Naive B cell (primary cell): ENCODE measurements around the gene RICTOR. TPM values are rescaled to one million over a fixed set of nuclear protein-coding genes. Genes with fewer than 3 reads are reported as not detected.

Source experiments
- ATAC-seq, 2 donors: fragments of 150-1000 bp; cut with Tn5 transposase; 2 replicates each; pipeline ENCODE4 v1.10.0; 2021; ENCODE audit warnings: low read depth in 2 of 2, mild to moderate bottlenecking in 2 of 2, moderate library complexity in 2 of 2
- DNase-seq: peaks from one replicate; pipeline ENCODE4 v3.0.0; 2022
- H3K27ac Mint-ChIP-seq, 6 donors: one replicate each; pipeline ENCODE4 v1.8.0; 2020 to 2022; ENCODE audit warnings: mild to moderate bottlenecking in 6 of 6, mixed read lengths in 6 of 6, moderate library complexity in 5 of 6, inconsistent platforms in 2 of 6
- H3K27me3 Mint-ChIP-seq, 3 donors: one replicate each; pipeline ENCODE4 v1.8.0; 2021 to 2022; ENCODE audit warnings: mixed read lengths in 3 of 3, mild to moderate bottlenecking in 1 of 3
- H3K36me3 Mint-ChIP-seq, 2 donors: one replicate each; pipeline ENCODE4 v1.8.0; 2020 to 2022; ENCODE audit warnings: mixed read lengths in 2 of 2, inconsistent platforms in 1 of 2, mild to moderate bottlenecking in 1 of 2
- H3K4me1 Mint-ChIP-seq, 3 donors: one replicate each; pipeline ENCODE4 v1.8.0; 2020 to 2022; ENCODE audit warnings: mixed read lengths in 3 of 3, inconsistent platforms in 1 of 3, mild to moderate bottlenecking in 1 of 3, moderate library complexity in 1 of 3
- H3K4me3 Mint-ChIP-seq, 8 donors: one replicate each; pipeline ENCODE4 v1.8.0; 2020 to 2022; ENCODE audit warnings: mild to moderate bottlenecking in 8 of 8, mixed read lengths in 8 of 8, moderate library complexity in 8 of 8, inconsistent platforms in 2 of 8
- H3K9me3 Mint-ChIP-seq, 7 donors: one replicate each; pipeline ENCODE4 v1.8.0; 2020 to 2022; ENCODE audit warnings: mixed read lengths in 7 of 7, mild to moderate bottlenecking in 5 of 7, inconsistent platforms in 2 of 7, moderate library complexity in 1 of 7
- polyA plus RNA-seq, 6 donors: library from polyadenylated mRNA; unstranded; fragments of 300-500 nt; fragmentation: Illumina TruSeq; gene quantifications; one replicate each; pipeline ENCODE4 v1.2.3, GENCODE V29; 2021; ENCODE audit warnings: low read depth in 6 of 6

Gene RICTOR
- polyA plus RNA-seq, 6 donors from 2014 or later, result 3.9 to 25.9 (median 17.7) TPM

- Mint-ChIP-seq H3K27ac (no peak overlapping the region), H3K4me1 (no peaks in the 10 kb centered on the region), H3K36me3 (peaks cover 18 to 56% of the 10 kb centered on the region in 2 donors), H3K4me3 (no peak overlapping the region), H3K27me3 (no peaks in the 10 kb centered on the region), H3K9me3 (no peaks in the 10 kb centered on the region)
- DNase-seq (no peak), ATAC-seq (no peak)
Measured at GRCh38 chr5:38953426-38954012, 120.7 kb downstream of the RICTOR start.

DNA sequence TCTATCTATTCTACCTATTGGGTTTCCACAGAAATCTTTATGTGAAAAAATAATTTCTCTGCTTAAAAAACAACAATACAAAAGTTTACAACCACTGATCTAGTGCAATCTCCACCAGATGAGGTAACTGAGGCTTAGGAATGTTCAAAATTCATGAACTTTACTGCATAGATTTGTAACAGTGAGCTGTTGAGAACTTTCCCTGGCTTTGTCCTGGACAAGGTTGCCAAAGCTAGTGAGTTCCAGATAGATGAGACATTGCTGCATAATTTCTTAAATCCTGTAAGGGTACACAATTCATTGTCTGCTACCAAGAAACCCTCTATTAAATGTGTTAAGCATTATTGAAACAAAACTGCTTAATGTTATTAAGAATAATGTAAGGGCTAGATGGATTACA is 125.7 kb downstream of the RICTOR start:
- H3K27ac Mint-ChIP-seq, result no peak overlapping the region

GRCh38 chr5:38944282-38944681 is 129.9 kb downstream of the RICTOR start:
- Mint-ChIP-seq H3K27ac (no peak overlapping the region), H3K9me3 (no peaks in the 10 kb centered on the region), H3K27me3 (no peaks in the 10 kb centered on the region), H3K36me3 (peaks cover 9 to 15% of the 10 kb centered on the region in 2 donors), H3K4me3 (no peak overlapping the region), H3K4me1 (no peaks in the 10 kb centered on the region)
- ATAC-seq (no peak), DNase-seq (no peak)

More for the DNA sequence above, 125.7 kb downstream of the RICTOR start:
- H3K9me3 Mint-ChIP-seq, result no peaks in the 10 kb centered on the region
- ATAC-seq (no peak), DNase-seq (no peak)
- H3K27me3 Mint-ChIP-seq, result no peaks in the 10 kb centered on the region
- peaks cover 26 to 33% of the 10 kb centered on the region in 2 donors for H3K36me3 Mint-ChIP-seq
- H3K4me3 Mint-ChIP-seq, result no peak overlapping the region
- H3K4me1 Mint-ChIP-seq, result no peaks in the 10 kb centered on the region

DNA sequence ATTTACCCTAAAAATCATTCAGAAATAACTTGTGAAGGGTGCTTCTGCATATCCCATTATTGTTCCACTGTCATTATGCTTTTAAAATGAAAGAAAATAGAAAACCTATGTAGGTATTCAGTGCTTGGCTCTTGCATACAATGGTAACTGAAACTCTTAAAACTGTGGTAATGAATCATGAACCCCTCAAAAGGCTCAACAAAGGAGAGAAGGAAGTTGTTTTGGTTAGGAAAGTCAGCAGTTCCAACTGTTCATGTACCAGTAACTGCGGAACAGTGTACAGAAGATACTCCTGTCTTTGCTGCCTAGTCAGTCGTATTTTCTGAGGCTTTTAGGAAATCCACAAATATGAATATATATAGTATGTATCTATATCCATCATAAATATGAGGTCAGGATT is 132.3 kb downstream of the RICTOR start:
- no peaks in the 10 kb centered on the region for H3K27me3 Mint-ChIP-seq
- no peak overlapping the region for H3K27ac Mint-ChIP-seq
- H3K4me3 Mint-ChIP-seq, result no peak overlapping the region
- DNase-seq, result no peak
- peaks cover 12 to 14% of the 10 kb centered on the region in 2 donors for H3K36me3 Mint-ChIP-seq
- no peaks in the 10 kb centered on the region for H3K9me3 Mint-ChIP-seq
- ATAC-seq, result no peak
- no peaks in the 10 kb centered on the region for H3K4me1 Mint-ChIP-seq

GRCh38 chr5:38940230-38940858 is 133.9 kb downstream of the RICTOR start:
- H3K9me3 Mint-ChIP-seq, result no peaks in the 10 kb centered on the region
- no peaks in the 10 kb centered on the region for H3K27me3 Mint-ChIP-seq
- peaks cover 7 to 10% of the 10 kb centered on the region in 2 donors for H3K36me3 Mint-ChIP-seq
- H3K27ac Mint-ChIP-seq, result peak overlapping the region in 2 of 6 donors; percentile 54 to 69
- H3K4me1 Mint-ChIP-seq, result no peaks in the 10 kb centered on the region
- DNase-seq, result no peak
- H3K4me3 Mint-ChIP-seq, result no peak overlapping the region
- no peak for ATAC-seq

- no peak overlapping the region for H3K27ac Mint-ChIP-seq
- H3K4me1 Mint-ChIP-seq, result peaks cover 0 to 2% (median 0%) of the 10 kb centered on the region in 3 donors
- no peaks in the 10 kb centered on the region for H3K27me3 Mint-ChIP-seq
- no peak for DNase-seq
- peaks cover 7 to 10% of the 10 kb centered on the region in 2 donors for H3K36me3 Mint-ChIP-seq
- H3K9me3 Mint-ChIP-seq, result no peaks in the 10 kb centered on the region
- no peak for ATAC-seq
- H3K4me3 Mint-ChIP-seq, result no peak overlapping the region
Measured at GRCh38 chr5:38938973-38939372, 135.2 kb downstream of the RICTOR start.

- ATAC-seq, result no peak
- Mint-ChIP-seq H3K9me3 (no peaks in the 10 kb centered on the region), H3K4me1 (peaks cover 0 to 2% (median 0%) of the 10 kb centered on the region in 3 donors), H3K36me3 (peaks cover 7 to 10% of the 10 kb centered on the region in 2 donors), H3K27me3 (no peaks in the 10 kb centered on the region), H3K4me3 (no peak overlapping the region), H3K27ac (peak overlapping the region in 1 of 6 donors; percentile 30)
- no peak for DNase-seq
Measured at GRCh38 chr5:38938424-38938823, 135.8 kb downstream of the RICTOR start.

DNA sequence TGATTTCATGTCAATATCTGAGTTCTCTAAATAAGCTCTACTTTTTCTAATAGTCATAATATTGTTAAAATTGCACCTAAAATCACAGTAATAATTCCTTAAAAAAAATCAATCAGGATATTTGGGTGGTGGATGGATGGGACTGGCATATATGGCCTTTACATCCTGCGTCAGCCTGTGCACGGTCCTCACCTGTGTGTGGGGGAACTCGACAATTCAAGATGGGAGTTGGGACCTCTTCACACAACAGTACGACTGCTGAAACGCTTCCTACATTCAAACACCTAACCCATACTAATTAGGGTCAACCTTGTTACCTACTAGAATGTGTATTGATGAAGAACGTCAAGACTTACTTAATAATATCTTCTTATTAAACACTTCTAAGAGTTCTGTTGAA is 137.9 kb downstream of the RICTOR start:
- H3K4me1 Mint-ChIP-seq, result peaks cover 0 to 2% (median 0%) of the 10 kb centered on the region in 3 donors
- H3K9me3 Mint-ChIP-seq, result no peaks in the 10 kb centered on the region
- peaks cover 0 to 5% of the 10 kb centered on the region in 2 donors for H3K36me3 Mint-ChIP-seq
- no peak overlapping the region for H3K4me3 Mint-ChIP-seq
- H3K27me3 Mint-ChIP-seq, result no peaks in the 10 kb centered on the region
- peak overlapping the region in 1 of 6 donors; percentile 1 for H3K27ac Mint-ChIP-seq
- DNase-seq (no peak), ATAC-seq (no peak)

- Mint-ChIP-seq H3K27me3 (no peaks in the 10 kb centered on the region), H3K9me3 (no peaks in the 10 kb centered on the region), H3K4me3 (no peak overlapping the region), H3K36me3 (peaks cover 0 to 5% of the 10 kb centered on the region in 2 donors), H3K4me1 (peaks cover 0 to 2% (median 0%) of the 10 kb centered on the region in 3 donors), H3K27ac (no peak overlapping the region)
- DNase-seq (no peak), ATAC-seq (no peak)
Measured at GRCh38 chr5:38935437-38935836, 138.8 kb downstream of the RICTOR start.

- peaks cover 4 to 5% (median 5%) of the 10 kb centered on the region in 3 donors for H3K27me3 Mint-ChIP-seq
- peaks cover 0 to 2% (median 0%) of the 10 kb centered on the region in 3 donors for H3K4me1 Mint-ChIP-seq
- H3K36me3 Mint-ChIP-seq, result peaks cover 0 to 5% of the 10 kb centered on the region in 2 donors
- no peak for DNase-seq
- H3K9me3 Mint-ChIP-seq, result peaks cover 0 to 3% (median 0%) of the 10 kb centered on the region in 7 donors
- ATAC-seq, result no peak
- peak overlapping the region in 2 of 6 donors; percentile 3 to 70 for H3K27ac Mint-ChIP-seq
- H3K4me3 Mint-ChIP-seq, result no peak overlapping the region
Measured at GRCh38 chr5:38932854-38933408, 141.3 kb downstream of the RICTOR start.

DNA sequence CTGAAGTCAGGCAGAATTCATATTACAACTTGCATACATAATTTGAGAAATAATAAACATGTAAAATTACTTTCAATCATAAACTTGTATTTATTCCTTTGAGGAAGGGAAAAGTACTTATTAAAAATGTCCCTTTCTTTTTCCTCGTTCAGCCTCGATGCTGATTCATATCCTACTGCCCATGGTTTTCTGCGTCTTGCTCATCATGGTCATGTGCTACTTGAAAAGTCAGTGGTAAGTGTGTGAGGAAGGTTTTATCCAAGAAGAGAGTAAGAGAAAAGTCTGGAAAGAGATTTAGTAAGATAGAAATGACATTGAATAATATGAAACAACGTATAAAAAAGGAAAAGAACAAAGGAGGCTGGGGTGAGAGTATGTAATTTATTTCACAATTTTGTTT is 142.5 kb downstream of the RICTOR start:
- ATAC-seq, result no peak
- no peaks in the 10 kb centered on the region for H3K36me3 Mint-ChIP-seq
- no peak overlapping the region for H3K27ac Mint-ChIP-seq
- peaks cover 0 to 2% (median 0%) of the 10 kb centered on the region in 3 donors for H3K4me1 Mint-ChIP-seq
- DNase-seq, result no peak
- H3K9me3 Mint-ChIP-seq, result peaks cover 0 to 8% (median 2%) of the 10 kb centered on the region in 7 donors
- peaks cover 7 to 10% (median 8%) of the 10 kb centered on the region in 3 donors for H3K27me3 Mint-ChIP-seq
- no peak overlapping the region for H3K4me3 Mint-ChIP-seq

DNA sequence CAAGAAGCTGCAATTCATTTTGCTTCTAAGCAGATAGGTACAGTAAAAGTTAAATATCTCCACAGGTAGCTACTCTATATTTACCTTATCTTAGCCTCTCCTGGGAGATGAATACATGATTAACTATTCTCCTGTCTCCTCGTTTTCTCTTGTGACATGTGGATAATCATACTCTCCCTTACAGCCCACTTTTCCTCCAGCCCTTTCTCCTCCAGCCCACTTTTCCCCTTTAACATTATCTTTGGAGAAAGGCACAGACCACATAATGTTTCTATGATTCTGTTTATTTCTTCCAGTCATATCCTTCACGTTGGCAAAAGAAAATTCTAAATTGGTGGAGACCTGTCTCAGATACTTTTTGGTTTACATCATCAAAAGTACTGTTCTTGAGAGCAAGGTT is 144.4 kb downstream of the RICTOR start:
- peaks cover 0 to 14% (median 6%) of the 10 kb centered on the region in 7 donors for H3K9me3 Mint-ChIP-seq
- no peaks in the 10 kb centered on the region for H3K36me3 Mint-ChIP-seq
- H3K27me3 Mint-ChIP-seq, result peaks cover 21 to 26% (median 24%) of the 10 kb centered on the region in 3 donors
- H3K4me3 Mint-ChIP-seq, result no peak overlapping the region
- peak overlapping the region in 2 of 6 donors; percentile 1 to 35 for H3K27ac Mint-ChIP-seq
- ATAC-seq, result no peak
- peaks cover 0 to 2% (median 0%) of the 10 kb centered on the region in 3 donors for H3K4me1 Mint-ChIP-seq
- DNase-seq, result no peak

GRCh38 chr5:38927470-38927869 is 146.7 kb downstream of the RICTOR start:
- ATAC-seq (no peak), DNase-seq (no peak)
- H3K4me1 Mint-ChIP-seq, result no peaks in the 10 kb centered on the region
- no peaks in the 10 kb centered on the region for H3K36me3 Mint-ChIP-seq
- no peak overlapping the region for H3K27ac Mint-ChIP-seq
- no peak overlapping the region for H3K4me3 Mint-ChIP-seq
- H3K27me3 Mint-ChIP-seq, result peaks cover 34 to 40% (median 36%) of the 10 kb centered on the region in 3 donors
- peaks cover 0 to 14% (median 6%) of the 10 kb centered on the region in 7 donors for H3K9me3 Mint-ChIP-seq

DNA sequence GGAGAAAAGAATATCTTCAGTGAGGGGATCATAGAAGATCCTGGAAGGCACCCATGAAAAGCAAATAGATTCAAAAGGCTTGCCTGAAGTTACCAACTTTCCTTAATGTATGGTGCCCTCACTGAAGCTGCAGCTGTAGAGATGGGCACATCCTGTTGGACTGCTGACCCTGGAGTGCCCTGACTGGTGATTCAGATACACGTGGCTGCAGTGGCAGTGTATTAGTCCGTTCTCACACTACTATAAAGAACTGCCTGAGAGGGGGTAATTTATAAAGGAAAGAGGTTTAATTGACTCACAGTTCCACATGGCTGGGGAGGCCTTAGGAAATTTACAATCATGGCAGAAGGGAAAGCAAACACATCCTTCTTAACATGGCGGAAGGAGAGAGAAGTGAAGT is 148.1 kb downstream of the RICTOR start:
- no peak overlapping the region for H3K27ac Mint-ChIP-seq
- H3K4me3 Mint-ChIP-seq, result no peak overlapping the region
- no peak for DNase-seq
- peaks cover 0 to 14% (median 6%) of the 10 kb centered on the region in 7 donors for H3K9me3 Mint-ChIP-seq
- peaks cover 40 to 46% (median 44%) of the 10 kb centered on the region in 3 donors for H3K27me3 Mint-ChIP-seq
- H3K36me3 Mint-ChIP-seq, result no peaks in the 10 kb centered on the region
- no peak for ATAC-seq
- H3K4me1 Mint-ChIP-seq, result no peaks in the 10 kb centered on the region
